Upper lobe of right lung (tissue), 1 donor: ENCODE data around the gene RPH3AL. TPM values are rescaled to one million over a fixed set of nuclear protein-coding genes. Genes with fewer than 3 reads are reported as not detected.
"Not testable (repeated sequence)": the region's sequence is repeated elsewhere in the genome, so short reads cannot be mapped to it uniquely, and the experiment has no call there.

Experiments used
- ATAC-seq: fragments of 200-7000 bp; cut with Tn5 transposase; one replicate; pipeline ENCODE4 v1.9.1; 2020; ENCODE audit warnings: mild to moderate bottlenecking, moderate library complexity
- DNase-seq: peaks from one replicate; pipeline ENCODE4 v3.0.0-alpha.2; 2020
- H3K27ac ChIP-seq: fragments of 200-600 bp; one replicate; pipeline ENCODE4 v1.8.0; 2022
- H3K27me3 ChIP-seq: fragments of 200-600 bp; one replicate; pipeline ENCODE4 v1.8.0; 2022; ENCODE audit warnings: mild to moderate bottlenecking
- H3K36me3 ChIP-seq: fragments of 200-600 bp; one replicate; pipeline ENCODE4 v1.8.0; 2022
- H3K4me1 ChIP-seq: fragments of 200-600 bp; one replicate; pipeline ENCODE4 v1.8.0; 2022
- H3K4me3 ChIP-seq: fragments of 200-600 bp; one replicate; pipeline ENCODE4 v1.8.0; 2022; ENCODE audit warnings: mild to moderate bottlenecking
- H3K9me3 ChIP-seq: fragments of 200-600 bp; one replicate; pipeline ENCODE4 v1.8.0; 2022
- intact Hi-C: fragments of 100-400 bp; cut with DNase I; formaldehyde crosslinking; loops from one replicate; pipeline ENCODE4 v1.11.0; 2022
- total RNA-seq: library from RNA; stranded (reverse); fragmentation: NEBNext Ultra II Directional; extraction: Animal tissue kit (Norgen Biotek cat#: 25700); gene quantifications from one replicate; pipeline ENCODE4 v1.2.1, GENCODE V29; 2021
- TF ChIP-seq, protein P1 (sequence below): fragments of 200-600 bp; IDR thresholded peaks from one replicate; pipeline ENCODE4 v1.8.0; 2022; ENCODE audit warnings: antibody characterized with exemption
- donor health status: DM: no; HTN: yes; CAD: no; lungs with severe emphysema.

Gene RPH3AL
- total RNA-seq, 1 donor from 2014 or later, result 33.3 TPM

DNA sequence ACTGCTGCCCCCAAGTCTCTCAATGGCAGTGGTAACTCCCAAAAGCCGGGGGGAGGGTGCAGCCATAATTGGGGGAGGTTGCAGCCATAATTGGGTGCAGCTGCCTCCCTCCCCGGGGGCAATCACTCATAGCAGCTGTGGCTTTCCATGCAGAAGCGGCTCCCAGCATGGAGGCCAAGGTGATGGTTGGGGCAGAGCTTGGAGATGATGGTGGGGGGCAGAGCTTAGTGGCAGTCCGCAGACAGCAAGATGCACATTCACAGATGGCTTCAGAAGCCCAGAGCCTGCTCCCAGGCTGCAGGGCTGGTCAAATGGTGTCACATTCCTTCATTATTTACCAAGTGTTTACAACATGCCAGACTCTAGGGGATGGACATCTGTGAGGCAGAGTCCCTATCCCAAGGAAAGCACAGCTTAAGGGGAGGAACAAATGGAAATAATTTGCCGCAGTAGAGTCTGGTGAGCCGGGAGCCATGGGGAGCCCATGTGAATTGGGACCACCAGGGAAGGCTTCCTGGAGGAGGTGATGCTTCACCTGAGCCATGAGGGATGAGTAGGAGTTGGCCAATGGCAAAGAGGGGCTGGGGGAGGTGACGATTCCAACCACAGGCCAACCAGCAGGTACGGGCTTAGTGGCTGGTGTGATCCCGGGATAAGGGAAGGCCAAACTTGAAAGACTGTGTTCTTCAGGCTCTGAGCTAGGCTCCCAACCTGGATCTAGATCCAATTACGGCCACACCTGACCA lies 179.3 kb downstream of the RPH3AL start:
- ATAC-seq (no peak), DNase-seq (no peak)
- no peaks in the 10 kb centered on the region for H3K9me3 ChIP-seq
- TF ChIP-seq, protein P1, sequence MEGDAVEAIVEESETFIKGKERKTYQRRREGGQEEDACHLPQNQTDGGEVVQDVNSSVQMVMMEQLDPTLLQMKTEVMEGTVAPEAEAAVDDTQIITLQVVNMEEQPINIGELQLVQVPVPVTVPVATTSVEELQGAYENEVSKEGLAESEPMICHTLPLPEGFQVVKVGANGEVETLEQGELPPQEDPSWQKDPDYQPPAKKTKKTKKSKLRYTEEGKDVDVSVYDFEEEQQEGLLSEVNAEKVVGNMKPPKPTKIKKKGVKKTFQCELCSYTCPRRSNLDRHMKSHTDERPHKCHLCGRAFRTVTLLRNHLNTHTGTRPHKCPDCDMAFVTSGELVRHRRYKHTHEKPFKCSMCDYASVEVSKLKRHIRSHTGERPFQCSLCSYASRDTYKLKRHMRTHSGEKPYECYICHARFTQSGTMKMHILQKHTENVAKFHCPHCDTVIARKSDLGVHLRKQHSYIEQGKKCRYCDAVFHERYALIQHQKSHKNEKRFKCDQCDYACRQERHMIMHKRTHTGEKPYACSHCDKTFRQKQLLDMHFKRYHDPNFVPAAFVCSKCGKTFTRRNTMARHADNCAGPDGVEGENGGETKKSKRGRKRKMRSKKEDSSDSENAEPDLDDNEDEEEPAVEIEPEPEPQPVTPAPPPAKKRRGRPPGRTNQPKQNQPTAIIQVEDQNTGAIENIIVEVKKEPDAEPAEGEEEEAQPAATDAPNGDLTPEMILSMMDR, result no peak
- H3K36me3 ChIP-seq, result no peaks in the 10 kb centered on the region
- no peaks in the 10 kb centered on the region for H3K27me3 ChIP-seq
- no peaks in the 10 kb centered on the region for H3K4me1 ChIP-seq
- intact Hi-C loops, result no loop called here
- H3K4me3 ChIP-seq, result no peak overlapping the region
- no peak overlapping the region for H3K27ac ChIP-seq

DNA sequence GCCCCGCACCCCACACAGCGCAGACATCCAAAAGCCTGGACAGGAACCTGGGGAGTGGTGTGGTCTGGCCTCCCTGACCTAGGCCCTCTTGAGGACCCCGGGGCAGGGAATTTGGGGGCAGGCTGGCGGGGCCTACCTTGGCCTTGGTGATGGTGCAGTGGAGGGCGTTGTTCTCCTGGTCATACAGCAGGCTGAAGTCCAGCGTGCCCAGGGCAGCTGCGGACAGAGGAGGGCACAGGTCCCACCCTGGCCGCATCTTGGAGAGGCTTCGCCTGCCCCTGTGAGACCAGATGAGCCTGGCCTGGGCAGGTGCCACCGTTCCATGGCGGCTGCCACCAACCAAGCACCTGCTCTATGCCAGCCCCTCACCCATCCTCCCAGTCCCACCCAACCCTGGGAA lies 180.2 kb downstream of the RPH3AL start:
- H3K27ac ChIP-seq, result no peak overlapping the region
- no peaks in the 10 kb centered on the region for H3K9me3 ChIP-seq
- intact Hi-C loops, result no loop called here
- ATAC-seq (no peak), DNase-seq (no peak)
- H3K36me3 ChIP-seq, result no peaks in the 10 kb centered on the region
- no peaks in the 10 kb centered on the region for H3K27me3 ChIP-seq
- TF ChIP-seq, protein P1, result no peak
- no peak overlapping the region for H3K4me3 ChIP-seq
- H3K4me1 ChIP-seq, result no peaks in the 10 kb centered on the region

DNA sequence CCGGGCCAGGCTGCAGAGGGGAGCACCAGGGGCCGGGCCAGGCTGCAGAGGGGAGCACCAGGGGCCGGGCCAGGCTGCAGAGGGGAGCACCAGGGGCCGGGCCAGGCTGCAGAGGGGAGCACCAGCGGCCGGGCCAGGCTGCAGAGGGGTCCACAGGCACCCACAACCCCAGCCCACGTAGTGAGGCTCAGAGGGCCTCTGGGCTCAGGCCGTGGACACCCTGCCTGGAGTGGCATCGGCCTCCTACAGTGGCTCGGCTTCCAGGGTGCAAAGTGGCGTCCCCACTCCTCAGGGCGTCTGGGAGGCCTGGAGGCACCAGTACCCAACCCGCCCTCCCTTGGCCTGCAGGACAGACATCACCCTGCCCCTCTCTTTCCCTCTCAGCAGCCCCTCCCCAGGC lies 180.7 kb downstream of the RPH3AL start:
- TF ChIP-seq, protein P1, result no peak
- H3K9me3 ChIP-seq, result no peaks in the 10 kb centered on the region
- no peaks in the 10 kb centered on the region for H3K4me1 ChIP-seq
- DNase-seq (no peak), ATAC-seq (no peak)
- intact Hi-C loops, result no loop called here
- H3K27ac ChIP-seq, result no peak overlapping the region
- no peaks in the 10 kb centered on the region for H3K36me3 ChIP-seq
- no peak overlapping the region for H3K4me3 ChIP-seq
- H3K27me3 ChIP-seq, result no peaks in the 10 kb centered on the region

DNA sequence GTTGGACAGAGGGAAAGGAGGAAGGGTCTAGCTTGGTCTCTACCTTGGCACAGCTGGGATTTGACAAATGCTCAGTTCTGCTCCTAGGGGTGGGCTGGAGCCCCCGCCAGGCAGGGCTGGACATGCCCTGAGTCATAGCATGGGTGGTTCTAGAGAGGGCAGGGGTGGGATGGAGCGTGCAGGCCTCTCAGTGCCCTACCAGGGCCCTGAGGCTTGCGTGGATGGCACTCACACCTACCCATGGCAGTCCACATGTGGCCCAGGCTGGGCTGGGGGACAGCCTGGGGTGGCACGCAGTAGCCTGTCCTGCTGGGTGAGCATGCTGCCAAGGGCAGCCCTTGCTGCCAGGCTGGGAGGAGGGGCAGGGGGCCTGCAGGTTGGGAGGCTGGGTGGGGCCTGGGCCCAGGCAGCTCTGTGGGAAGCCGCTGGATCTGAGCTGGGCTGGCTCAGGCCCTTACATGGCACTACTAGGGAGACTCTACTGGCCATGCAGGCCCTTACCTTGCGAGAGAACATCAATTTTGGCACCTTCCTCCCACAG lies 182.4 kb downstream of the RPH3AL start:
- TF ChIP-seq, protein P1, result no peak
- H3K4me1 ChIP-seq, result no peaks in the 10 kb centered on the region
- intact Hi-C loops, result no loop called here
- no peaks in the 10 kb centered on the region for H3K27me3 ChIP-seq
- H3K9me3 ChIP-seq, result no peaks in the 10 kb centered on the region
- no peak overlapping the region for H3K4me3 ChIP-seq
- H3K27ac ChIP-seq, result no peak overlapping the region
- ATAC-seq (peak; percentile 29), DNase-seq (no peak)
- no peaks in the 10 kb centered on the region for H3K36me3 ChIP-seq

- H3K4me3 ChIP-seq, H3K27ac ChIP-seq, H3K27me3 ChIP-seq, H3K36me3 ChIP-seq, H3K4me1 ChIP-seq, DNase-seq, ATAC-seq, intact Hi-C loops, H3K9me3 ChIP-seq: not testable (repeated sequence)
These were observed 184.0 kb downstream of the RPH3AL start for GRCh38 chr17:168614-169013.

GRCh38 chr17:165939-166338 lies 186.7 kb downstream of the RPH3AL start:
- Histone ChIP-seq H3K9me3 (no peaks in the 10 kb centered on the region), H3K27me3 (no peaks in the 10 kb centered on the region), H3K4me3 (no peak overlapping the region), H3K4me1 (no peaks in the 10 kb centered on the region), H3K27ac (no peak overlapping the region), H3K36me3 (no peaks in the 10 kb centered on the region)
- intact Hi-C loops, result no loop called here
- TF ChIP-seq, protein P1, result no peak
- no peak for ATAC-seq
- DNase-seq, result no peak
